DMS 273 treated with DMSO at 0.1 percent for 48 hours (cell line): ENCODE measurements around the gene ZFP90.
A peak's percentile ranks its signal among the peaks of the same experiment; 100 is the strongest.
"Not testable (repeated sequence)": the region's sequence is repeated elsewhere in the genome, so short reads cannot be mapped to it uniquely, and the experiment has no call there.

Source experiments
- DNase-seq: peaks from one replicate; lab custom pipeline; 2025; lab: John Stamatoyannopoulos, UW

ZFP90 gene

GRCh38 chr16:68538880-68539701 lies at the start of gene ZFP90:
ZFP90 (plus strand) TSS chr16:68539291; CDS start chr16:68539793, 502 bp downstream.
- peak; percentile 65 for DNase-seq

DNA sequence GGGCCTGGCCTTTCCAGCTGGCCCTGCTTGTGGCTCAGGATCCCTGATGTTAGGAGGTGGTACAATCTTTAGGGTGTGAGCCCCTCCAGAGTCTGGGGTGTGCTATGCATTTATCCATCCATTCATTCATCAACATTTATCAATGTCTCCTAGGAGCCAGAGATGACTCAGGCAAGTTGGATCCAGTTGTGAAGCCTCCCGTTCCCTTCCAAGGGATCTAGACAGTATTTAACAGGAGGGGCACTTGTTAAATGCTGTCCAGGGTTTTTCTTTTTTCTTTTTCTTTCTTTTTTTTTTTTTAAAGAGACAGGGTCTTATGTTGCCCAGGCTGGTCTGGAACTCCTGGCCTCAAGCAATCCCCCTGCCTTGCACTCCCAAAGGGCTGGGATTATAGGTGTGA lies 48.7 kb upstream of the ZFP90 start:
- DNase-seq, result no peak

DNA sequence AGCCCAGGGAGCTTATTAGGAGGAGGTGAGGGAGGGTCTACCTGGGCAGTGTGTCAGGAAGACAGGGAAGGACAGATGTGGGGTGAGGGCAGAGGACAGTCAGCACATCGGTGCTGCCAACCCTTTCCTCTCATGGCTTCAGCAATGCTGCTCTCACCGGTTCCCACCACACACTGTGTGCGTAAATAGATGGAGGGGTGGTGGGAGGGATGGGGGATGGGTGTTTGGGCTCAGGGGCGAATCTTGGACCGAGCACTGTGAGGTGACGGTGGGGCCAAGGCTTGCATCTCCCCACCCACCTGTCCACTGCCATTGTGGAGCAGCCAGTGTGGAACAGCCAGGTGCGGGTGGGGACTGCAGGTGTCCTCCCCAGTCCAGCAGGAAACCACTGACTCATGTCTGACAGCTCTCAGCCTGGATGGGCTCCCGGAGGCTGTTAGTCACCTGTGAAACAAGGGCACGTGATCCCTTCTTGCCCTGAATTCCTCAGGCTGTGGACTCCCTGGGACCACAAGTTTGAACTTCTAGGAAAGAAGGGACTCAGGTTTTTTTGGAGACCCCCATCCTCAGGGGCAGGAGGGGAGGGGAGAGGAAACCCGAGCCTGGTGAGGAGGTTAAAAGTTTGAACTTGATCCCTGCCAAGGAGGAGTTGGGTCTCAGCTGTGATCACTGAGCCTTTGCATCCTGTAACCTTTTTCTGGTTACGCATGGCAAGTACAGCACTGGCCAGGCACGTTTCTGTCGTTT lies 48.1 kb upstream of the ZFP90 start:
- no peak for DNase-seq

DNA sequence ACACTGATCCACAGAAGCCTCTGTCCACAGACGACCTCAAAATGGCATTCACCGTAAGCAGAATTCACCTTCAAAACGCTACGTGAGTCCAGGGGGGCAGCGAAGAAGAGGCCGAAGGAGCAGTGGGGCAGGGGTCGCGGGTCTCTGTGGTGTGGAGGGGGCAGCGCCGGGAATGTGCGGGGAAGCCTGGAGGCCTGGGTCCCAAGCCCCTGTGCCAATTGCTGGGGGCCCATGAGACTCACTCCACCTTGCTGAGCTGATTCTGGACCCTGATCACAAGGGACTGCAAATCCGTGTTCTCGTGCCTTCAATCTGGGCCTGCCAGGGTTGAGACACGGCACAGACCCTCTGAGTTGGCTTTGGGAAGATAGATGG lies 47.5 kb upstream of the ZFP90 start:
- DNase-seq, result no peak

DNA sequence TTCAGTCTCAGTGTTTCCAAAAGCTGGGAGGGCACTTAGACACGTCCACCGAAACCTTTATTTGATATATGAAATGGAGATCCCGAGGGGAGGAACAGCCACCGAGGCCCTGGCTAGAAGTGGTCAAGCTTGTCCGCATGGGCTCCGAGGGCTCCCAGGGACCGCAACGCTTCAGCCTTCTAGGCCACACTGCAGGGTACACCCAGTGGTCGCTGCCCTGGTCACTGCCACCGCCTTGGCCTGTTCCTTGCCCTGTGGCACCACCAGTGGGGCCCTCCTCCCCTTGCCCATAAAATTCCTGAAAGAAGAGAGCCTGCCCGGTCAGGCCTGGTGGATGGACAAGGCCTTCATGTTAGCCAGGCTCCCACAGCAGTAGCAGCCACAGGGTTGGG lies 46.9 kb upstream of the ZFP90 start:
- no peak for DNase-seq

- DNase-seq, result no peak
Observed at GRCh38 chr16:68492543-68493411, 46.3 kb upstream of the ZFP90 start.

DNA sequence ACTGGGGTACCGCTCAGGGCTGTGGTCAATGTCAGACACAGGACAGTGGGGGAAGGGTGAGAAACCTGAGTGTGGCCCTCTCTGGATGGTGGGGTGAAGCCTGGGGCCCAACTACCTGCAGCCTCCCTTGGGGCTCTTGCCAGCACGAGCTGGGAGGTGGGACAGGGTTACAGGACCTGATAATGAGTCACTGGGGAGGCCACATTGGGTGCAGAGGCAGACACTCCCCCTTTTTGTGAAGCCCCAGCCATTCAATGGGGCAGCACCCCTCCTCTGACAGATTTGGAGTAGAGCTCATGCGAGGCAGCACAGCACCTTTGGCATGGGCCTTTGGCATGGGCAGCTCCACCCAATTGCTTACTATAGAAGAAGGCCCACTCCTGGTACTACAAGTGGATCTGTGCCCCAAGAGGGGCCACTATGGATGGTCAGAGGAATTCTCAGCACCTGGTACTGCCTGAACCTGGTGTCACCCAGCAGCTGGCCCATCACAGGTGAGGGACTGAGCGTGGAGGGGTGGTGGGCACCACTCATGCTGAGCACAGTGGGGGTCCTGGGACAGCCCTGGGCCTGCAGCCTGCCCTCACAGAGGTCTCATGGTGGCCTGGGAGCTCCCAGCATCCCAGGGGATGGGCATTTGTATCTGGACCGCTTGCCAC lies 45.5 kb upstream of the ZFP90 start:
- DNase-seq, result no peak

- DNase-seq, result not testable (repeated sequence)
Observed at GRCh38 chr16:68494261-68494660, 44.8 kb upstream of the ZFP90 start.

DNA sequence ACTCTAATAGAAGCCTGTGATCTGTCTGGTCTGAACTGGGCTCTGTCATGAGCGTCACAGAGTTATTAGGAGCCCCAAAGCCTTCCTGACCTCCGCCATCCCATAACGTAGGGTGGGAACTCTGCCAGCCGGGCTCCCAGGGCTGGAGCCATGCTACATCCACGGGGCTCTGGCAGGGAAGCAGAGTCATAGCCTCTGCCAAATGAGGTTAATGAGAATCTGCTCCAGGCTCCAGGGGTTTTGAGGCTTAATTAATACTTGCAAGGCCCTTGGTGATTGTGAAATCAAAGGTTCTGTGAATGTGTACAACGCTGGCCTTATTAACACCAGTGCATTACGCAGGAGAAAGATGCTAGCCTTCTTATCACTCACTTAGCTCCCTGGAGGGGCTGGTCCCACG lies 42.4 kb upstream of the ZFP90 start:
- no peak for DNase-seq

DNA sequence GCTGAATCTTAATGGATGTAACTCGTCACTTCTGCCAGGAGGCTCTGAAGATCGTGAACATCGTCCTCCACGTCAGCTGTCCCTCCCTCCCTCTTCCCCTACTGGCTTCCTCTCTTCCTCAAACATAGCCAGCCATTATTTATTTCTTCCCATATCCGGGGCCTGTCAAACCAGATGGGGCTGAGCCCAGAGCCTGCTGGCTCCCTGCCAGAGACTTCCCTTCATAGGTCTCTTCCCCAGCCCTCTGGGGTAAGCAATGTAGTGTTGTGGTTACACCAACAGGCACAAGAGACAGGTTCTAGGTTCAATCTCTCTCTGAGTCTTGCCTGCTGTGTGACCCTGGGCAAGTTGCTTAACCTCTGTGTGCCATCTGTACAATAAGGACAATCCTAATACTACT lies 40.1 kb upstream of the ZFP90 start:
- no peak for DNase-seq

GRCh38 chr16:68503334-68503733 lies 35.8 kb upstream of the ZFP90 start:
- DNase-seq, result no peak

- no peak for DNase-seq
Observed at GRCh38 chr16:68504066-68504465, 35.0 kb upstream of the ZFP90 start.

DNA sequence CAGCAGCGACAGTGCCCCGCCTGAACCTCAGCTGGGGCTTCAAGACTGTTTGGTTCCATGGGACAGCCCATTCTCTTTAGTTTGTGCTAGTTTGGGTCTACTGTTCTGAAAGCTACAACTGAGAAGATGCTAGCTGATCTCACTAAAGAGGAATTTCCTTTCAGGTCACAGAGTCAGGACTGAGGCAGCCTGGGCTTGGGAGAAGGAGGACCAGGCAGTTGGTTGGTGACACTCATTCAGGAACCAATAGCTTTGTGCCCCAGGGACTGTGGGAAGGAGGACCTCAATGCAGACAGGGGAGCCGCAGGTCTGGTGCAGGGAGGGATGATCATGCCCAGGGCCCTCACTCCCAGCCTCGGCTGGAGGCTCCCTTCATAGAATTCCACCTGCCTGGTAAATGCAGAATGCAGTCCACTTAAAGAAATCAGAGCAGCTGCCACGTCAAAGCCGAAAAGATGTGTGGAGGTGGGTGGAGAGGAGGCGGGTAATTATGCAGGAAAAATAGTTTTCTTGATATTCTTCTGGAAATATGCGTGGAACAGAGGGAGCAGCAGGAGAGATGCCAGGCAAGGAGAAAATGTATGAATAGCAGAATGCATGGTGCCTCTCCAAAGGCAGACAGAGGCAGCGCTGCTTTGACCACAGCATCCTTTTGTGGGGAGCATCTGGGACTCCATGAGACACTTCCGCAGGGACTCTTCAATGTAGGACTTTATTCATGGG lies 32.6 kb upstream of the ZFP90 start:
- DNase-seq, result no peak

- DNase-seq, result no peak
Observed at GRCh38 chr16:68508013-68508412, 31.1 kb upstream of the ZFP90 start.

- DNase-seq, result no peak
Observed at GRCh38 chr16:68508641-68509240, 30.4 kb upstream of the ZFP90 start.

DNA sequence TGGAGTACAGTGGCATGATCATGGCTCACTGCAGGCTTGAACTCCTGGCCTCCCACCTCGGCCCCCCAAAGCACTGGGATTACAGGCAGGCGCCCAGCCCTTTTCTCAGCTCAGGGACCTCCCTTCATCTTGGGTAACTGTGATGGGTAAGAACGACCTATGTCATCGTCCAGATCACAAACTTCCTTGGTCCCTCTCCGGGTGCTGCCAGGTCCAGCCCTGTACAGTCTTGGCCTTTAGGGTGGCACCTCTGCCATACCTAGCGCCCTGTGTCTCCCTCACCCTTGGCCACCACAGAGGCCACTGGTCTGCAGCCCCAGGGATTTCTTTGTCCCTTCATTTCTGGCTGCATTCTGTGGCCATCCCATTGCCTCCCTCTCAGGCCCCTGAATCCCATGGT lies 29.7 kb upstream of the ZFP90 start:
- DNase-seq, result no peak

GRCh38 chr16:68510775-68511174 lies 28.3 kb upstream of the ZFP90 start:
- DNase-seq, result no peak

- no peak for DNase-seq
Observed at GRCh38 chr16:68512183-68512582, 26.9 kb upstream of the ZFP90 start.

- DNase-seq, result no peak
Observed at GRCh38 chr16:68512742-68513141, 26.3 kb upstream of the ZFP90 start.

DNA sequence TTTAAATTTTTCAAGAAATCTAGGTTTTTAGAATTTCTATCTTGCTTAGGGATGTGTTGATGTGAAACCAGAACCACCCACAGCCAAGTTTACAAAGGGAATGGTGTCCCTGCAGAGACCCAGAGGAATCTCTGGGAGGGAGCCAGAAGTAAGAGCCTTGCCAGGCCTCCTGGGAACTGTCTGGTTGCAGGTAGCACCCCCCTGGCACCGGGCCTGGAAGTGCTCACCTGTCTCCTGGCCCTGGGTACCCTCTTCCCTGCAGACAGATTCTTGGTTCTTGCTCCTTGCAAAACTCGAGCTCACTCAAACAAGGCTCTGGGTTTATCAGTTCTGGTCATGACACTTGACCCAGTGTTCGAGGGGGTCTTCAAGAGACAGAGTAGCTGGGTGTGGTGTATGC lies 24.6 kb upstream of the ZFP90 start:
- no peak for DNase-seq

DNA sequence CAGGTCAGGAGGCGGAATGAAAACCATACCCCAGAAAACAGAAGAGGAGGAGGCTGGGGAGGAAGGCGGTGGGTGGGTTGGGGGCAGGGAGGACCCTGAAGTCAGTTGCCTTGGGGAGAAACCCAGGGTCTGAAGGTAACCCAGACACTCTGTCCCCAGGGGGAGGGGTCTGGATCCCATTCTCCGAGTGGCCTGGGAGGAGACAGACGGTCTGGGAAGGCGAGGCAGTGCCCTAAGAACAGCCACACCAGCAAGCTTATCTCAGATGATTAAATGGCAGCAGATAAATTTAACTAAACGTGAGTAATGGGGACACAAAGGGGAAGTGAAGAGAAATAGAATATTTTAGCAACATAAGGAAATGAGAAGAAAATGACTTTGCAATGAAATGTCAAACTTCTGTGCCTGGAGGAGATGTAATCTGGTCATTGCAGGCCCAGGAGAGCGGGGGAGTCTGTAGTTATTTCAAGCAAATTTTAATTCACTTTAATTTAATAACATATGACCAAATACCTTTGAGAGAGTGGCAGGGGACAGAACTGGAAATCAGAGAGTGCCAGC lies 21.4 kb upstream of the ZFP90 start:
- DNase-seq, result no peak
